ENCODE data around the gene EDN2.

The EDN2 gene

GRCh38 chr1:41440321-41441085 lies 44.0 kb downstream of the EDN2 start:
- Histone ChIP-seq H3K27ac (ENCODE audit: extremely low read depth, low read depth, low read length) (no peak overlapping the region), H3K4me3 (ENCODE audit: low read depth, low read length) (no peak overlapping the region), H3K9me3 (ENCODE audit: control insufficient read depth, insufficient read depth, low read depth, low read length) (no peaks in the 10 kb centered on the region), H3K36me3 (ENCODE audit: control insufficient read depth in 2 of 2, insufficient read depth in 1 of 2, low read length in 2 of 2) (no peaks in the 10 kb centered on the region), H3K4me1 (ENCODE audit: control insufficient read depth, insufficient read depth, low read length) (no peaks in the 10 kb centered on the region)
- ChIA-PET POLR2A (no interaction called here), CTCF (interaction anchor here (1.6 kb wide), 2 partner anchors 43 to 52 kb away, joined by 5 to 7 read pairs; partner anchors contain the start of gene EDN2)
- TF ChIP-seq ZNF112 (tag by site-specific recombination; IDR thresholded peaks at IDR 0.05) (no peak), ZBTB6 (tag by site-specific recombination; IDR thresholded peaks at IDR 0.05) (no peak), HOXD13 (CRISPR knock-in tag; IDR thresholded peaks at IDR 0.05; ENCODE audit: borderline replicate concordance) (no peak), ZNF645 (tag by site-specific recombination; IDR thresholded peaks at IDR 0.05) (no peak), KLF7 (tag by site-specific recombination; IDR thresholded peaks at IDR 0.05; ENCODE audit: borderline replicate concordance) (no peak), KLF9 (tag by site-specific recombination; IDR thresholded peaks at IDR 0.05; ENCODE audit: low read depth) (no peak), ZNF658 (tag by site-specific recombination; IDR thresholded peaks at IDR 0.05) (no peak), ZBTB8A (tag by site-specific recombination; IDR thresholded peaks at IDR 0.05) (no peak), ZNF629 (tag by site-specific recombination; IDR thresholded peaks at IDR 0.05) (no peak), ZNF571 (tag by site-specific recombination; IDR thresholded peaks at IDR 0.05) (no peak), BCL11A (tag by site-specific recombination; IDR thresholded peaks at IDR 0.05; ENCODE audit: low read depth) (no peak), ZNF184 (tag by site-specific recombination; IDR thresholded peaks at IDR 0.05) (no peak), PRDM6 (tag by site-specific recombination; IDR thresholded peaks at IDR 0.05) (no peak), ZBTB44 (tag by site-specific recombination; IDR thresholded peaks at IDR 0.05) (no peak), SALL2 (tag by site-specific recombination; IDR thresholded peaks at IDR 0.05; ENCODE audit: borderline replicate concordance) (no peak), RBAK (tag by site-specific recombination; IDR thresholded peaks at IDR 0.05) (no peak)
- TF ChIP-seq, protein P1, sequence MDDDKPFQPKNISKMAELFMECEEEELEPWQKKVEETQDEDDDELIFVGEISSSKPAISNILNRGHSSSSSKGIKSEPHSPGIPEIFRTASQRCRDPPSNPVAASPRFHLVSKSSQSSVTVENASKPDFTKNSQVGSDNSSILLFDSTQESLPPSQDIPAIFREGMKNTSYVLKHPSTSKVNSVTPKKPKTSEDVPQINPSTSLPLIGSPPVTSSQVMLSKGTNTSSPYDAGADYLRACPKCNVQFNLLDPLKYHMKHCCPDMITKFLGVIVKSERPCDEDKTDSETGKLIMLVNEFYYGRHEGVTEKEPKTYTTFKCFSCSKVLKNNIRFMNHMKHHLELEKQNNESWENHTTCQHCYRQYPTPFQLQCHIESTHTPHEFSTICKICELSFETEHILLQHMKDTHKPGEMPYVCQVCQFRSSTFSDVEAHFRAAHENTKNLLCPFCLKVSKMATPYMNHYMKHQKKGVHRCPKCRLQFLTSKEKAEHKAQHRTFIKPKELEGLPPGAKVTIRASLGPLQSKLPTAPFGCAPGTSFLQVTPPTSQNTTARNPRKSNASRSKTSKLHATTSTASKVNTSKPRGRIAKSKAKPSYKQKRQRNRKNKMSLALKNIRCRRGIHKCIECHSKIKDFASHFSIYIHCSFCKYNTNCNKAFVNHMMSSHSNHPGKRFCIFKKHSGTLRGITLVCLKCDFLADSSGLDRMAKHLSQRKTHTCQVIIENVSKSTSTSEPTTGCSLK (tag by site-specific recombination; IDR thresholded peaks at IDR 0.05) = no peak

All from HEK293 (cell line).